HTR-8/SVneo (cell line): Measurements from ENCODE around the gene BLID.

Source experiments
- DNase-seq: peaks from one replicate; pipeline ENCODE4 v3.0.0; 2011; ENCODE audit warnings: low spot score, mixed read lengths; ENCODE audit not compliant: insufficient read length
- FAIRE-seq: peaks from 2 replicates; lab custom pipeline; 2011; peaks lifted over from hg19 to GRCh38; lab: Jason Lieb, UNC

Gene BLID, protein sequence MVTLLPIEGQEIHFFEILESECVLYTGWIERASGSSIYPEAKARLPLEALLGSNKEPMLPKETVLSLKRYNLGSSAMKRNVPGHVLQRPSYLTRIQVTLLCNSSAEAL

DNA sequence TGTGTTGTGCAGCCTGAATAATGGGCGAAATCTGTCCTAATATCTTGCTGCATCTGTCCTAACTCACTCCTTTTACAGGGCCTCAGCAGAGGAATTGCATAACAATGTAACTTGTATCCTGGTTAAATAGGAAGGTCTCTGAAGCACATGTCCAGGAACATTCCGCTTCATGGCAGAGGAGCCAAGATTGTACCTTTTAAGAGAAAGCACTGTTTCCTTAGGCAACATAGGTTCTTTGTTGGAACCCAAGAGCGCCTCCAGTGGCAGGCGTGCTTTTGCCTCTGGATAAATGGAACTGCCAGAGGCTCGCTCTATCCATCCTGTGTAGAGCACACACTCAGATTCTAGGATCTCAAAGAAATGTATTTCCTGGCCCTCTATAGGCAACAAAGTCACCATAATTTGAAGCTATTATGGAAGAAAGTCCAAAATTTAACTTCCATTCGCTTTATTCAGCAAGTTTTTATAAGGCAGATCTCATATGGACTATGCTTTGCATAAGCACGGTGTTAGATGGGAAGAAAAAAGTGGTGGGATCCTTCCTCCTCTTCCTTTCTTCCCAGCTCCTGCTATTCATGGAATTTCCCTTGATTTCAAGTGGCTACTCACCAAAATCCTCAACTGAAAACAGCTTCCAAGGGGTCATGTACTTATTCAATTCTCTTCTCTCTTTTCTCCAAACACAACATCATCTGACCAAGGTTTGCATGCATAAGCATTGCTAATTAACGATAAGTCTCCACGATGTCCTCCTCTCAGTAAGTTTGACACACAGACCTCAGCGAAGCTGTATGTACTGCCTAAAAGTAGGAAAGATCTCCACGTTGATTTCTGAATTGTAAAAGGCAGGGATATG lies at the start of gene BLID:
TSS of gene BLID (minus strand) at position 692 of the 856 bp plus-strand sequence. CDS start at position 399, 293 bp downstream.
- DNase-seq: no peak
- FAIRE-seq: peak; percentile 28

DNA sequence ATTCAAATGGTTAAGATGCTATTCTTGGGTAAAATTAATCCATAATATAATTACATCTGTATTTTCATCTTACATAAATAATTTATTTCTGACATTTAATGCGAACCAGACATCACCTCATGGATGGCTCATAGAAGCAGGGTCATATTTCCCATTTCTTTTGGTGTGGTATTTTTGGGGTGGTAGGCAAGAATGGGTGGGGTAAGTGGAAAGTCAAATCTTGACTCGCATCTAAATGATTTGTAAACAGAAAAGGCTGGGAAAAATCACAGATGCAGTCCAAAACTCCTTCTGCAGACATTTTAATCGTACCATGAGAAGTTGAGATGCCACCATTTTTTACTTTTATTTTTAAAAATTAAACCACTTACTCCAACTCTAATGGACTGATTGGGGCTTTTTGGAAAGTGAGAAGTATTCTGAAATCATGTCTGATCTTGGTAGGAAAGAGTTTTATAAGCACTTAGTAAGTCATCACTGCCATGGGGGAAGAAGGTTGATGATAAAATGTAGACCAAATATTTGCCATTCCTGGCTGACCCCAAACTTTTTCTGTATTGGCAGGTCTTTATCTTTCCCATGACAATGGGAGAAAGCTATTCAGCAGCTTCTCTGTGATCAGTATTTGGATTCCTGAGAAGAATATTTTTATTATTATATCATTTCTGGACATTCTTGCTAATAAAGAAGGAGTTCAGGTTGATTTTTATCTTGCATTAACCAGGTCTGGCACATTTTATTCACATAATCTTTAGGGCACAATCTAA lies 47.2 kb upstream of the BLID start:
- DNase-seq: no peak
- FAIRE-seq: no peak

DNA sequence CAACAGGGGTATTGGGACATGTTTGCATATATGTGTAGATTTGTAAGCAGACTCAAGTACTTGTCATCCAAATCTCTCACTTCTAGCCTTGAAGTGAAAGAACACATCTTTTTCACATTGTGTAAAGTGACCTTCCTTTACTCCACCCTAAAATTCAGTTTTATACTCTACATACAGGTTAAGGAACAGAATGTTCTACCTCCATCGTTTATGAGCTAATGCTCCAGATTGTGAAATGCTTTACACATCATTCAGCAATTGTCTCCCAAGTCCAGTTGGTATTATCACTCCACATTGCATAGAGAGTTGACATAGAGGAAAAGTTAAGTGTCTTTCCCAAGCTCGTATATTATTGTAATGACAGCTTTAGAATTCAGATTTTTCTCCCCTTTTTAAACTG lies 46.1 kb upstream of the BLID start:
- FAIRE-seq: peak; percentile 68
- no peak for DNase-seq

DNA sequence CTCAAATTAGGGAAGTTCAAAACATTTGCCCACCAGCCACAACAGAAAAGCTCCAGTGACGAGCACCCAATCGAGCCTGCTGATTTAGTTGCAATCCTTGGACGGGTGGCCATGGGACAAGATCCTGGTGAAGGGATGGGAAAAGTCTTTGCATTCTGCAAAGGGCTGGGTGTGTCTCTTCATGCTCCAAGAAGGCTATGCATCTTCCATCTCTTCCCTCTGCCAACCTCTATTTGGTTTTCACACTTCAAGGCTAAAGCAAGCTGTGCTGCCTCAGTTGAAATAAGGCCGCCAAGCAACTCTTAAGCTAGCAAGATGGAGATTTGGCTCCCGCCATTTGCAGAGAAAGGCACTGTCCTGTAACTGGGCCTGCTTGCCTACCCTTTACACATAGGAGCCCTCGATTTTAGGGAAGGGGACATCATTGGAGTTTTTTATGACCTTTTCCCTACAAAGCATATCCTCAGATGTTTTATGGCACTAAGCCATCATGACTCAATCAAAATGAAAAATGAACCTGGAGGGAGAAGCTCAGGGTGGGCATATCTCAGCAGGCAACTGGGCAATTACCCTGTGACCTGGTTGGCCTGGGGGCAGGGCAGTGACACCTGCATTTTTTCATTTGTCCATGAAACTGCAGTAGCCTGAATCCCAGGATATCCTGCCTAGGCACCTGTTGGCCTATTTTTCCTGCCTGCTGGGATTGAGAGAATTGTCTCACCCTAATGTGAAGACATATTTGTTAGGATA lies 45.0 kb upstream of the BLID start:
- FAIRE-seq (no peak), DNase-seq (no peak)

DNA sequence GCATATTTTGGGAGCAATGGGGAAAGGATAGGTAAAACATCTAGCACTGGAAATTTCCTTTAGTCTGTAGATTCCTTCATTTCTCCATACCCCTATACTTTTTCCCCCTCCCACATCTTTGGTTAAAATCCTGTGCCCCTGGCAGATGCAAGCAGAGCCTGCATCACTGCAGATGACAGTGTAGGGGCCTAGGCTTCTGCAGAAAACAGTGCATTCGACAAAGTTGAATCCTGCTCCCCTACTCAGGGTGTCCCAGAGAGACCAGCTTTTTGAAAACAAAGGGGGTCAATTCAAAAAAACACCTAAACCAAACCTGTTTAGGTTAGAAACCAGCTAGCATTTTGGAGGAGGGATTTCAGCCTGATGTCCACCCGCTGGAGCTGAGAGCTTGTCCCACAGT lies 43.8 kb upstream of the BLID start:
- DNase-seq (no peak), FAIRE-seq (no peak)

DNA sequence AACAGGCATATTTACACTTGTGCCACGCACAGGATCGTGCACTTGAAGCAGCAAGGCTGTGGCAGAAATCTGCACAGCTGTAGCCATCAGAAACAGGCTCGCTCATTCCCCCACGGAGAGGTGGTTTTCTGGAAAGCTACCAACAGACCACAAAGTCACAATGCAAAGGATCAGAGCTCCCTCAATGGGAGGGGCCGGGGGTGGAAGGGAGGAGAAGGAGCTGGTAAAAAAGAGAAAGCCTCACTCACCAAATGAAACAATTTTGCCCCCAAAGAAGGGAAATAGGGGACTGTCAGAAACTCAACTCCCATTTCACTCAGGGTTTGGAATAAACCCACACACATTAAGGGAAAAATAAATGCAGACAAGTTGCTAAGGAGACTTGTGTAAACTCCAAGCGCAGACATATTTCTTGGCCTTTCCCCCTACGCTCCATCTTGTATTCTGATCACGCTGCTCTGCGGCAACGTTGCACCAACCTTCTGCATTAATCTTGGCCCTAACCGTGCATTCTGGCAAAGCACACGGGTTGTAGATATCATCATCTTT lies 43.2 kb upstream of the BLID start:
- FAIRE-seq (peak; percentile 71), DNase-seq (no peak)

DNA sequence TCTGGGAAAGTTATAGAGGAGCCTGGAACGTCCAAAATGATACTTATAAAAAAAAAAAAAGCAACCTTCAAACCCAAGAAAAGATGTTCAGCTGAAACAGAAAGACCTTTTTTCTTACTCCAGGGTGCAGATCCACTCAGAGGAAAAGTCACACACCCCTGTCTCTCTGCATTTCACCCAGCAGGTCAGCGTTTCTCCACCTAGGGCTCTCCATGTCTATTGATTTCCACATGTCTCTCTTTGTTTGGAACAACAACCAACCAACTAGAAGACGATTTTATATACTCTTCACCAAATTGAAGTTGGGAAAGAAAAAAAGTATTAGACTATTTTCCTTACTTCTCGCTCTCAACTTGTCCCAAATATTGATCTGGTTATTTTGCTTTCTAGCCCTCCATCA lies 42.2 kb upstream of the BLID start:
- FAIRE-seq: no peak
- no peak for DNase-seq

DNA sequence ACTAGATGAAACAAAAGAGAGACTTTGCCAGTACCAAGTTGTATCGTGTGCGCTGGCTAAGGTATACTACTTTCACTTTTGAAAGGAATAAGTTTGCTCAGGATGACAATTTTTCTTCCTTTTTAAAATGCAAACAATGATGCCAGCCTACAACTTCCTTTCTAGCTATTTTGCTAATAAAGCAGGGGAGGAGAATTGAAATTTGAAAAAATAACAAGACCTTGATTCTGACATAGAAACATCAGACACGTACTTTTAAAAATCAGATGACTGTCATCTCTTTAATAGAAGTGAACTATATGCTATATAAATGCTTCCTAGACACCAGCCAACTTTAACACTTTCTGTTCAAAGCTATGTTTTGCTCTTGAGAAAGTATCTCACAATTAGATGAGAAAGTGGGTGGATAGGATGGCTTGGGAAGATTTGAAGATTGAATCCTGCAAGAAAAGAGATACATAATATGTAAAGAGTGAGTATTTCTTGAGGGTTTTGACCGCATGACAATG lies 41.7 kb upstream of the BLID start:
- no peak for FAIRE-seq

DNA sequence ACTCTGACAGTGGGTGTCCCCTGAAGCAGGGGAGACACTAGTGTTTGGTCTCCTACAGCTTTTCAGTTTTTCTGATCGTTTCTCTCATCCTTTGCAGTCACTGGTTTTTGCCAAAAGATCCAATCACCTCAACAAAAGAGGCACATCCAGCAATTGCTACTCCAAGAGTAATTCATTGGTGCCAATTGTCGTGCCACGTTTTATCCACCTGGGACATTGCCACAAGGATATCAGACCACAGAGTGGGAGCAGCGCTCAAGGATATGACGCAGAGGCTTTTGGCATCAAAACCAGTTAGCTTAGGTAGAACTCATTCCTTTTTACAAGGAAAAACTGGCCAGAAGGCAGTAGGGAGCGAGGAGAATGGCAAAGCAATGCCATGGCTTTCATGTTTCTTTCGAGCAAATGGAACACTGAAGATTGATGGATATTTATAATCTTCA lies 40.9 kb upstream of the BLID start:
- FAIRE-seq (peak; percentile 59), DNase-seq (no peak)

More for the DNA sequence above, 41.7 kb upstream of the BLID start:
- DNase-seq: no peak

DNA sequence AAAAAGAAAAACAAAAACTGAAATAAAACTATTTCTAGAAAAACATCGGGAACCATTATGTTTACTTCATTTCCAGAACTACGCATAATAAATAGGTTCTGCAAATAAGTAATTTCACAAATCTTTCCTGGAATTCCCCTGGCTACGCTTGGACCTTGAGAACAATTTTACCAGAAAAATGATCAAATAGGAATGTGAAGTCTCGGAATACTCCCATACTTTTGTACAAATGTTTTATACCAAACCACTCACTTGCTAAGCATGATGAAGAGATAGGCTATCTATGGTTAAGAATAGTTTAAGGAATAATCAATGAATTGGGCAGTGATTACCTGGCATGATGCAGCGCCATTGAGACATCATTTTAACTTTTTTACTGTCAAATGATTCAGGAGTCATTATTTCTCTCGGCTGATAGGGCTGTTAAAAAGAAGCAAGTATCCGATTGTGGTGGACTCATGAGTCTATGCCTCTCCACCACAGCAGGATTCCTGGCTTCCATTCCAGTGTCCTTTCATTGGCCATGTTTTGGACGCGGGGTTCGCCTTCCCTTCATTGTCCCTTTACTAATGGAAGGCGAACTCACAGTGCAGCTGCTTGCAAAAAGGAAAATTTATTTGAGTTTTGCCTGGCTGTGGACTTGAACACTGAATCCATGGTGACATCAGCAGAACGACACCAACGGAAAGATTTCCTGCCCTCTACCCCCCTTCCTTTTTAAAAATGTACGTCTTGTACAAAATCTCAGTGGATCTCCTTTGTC lies 39.9 kb upstream of the BLID start:
- peak; percentile 44 for FAIRE-seq
- DNase-seq: no peak

DNA sequence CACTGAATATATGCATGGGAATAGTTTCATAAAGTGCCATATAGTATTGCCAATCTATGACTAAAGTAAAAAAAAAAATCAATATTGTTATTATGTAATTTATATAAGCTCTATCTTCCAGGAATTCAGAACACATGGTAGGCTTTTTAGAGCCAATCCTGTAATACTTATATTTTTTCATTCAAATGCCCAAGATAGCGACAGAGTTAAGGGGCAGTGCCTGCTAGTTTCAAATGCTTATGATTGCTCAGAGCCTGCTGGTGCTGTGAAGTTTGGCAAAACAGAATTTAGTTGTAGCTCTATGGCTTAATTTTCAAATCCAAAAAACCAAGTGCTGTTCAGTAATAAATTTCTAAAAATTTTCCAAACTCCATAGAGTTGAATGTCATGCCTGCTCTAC lies 39.0 kb upstream of the BLID start:
- DNase-seq (no peak), FAIRE-seq (no peak)

DNA sequence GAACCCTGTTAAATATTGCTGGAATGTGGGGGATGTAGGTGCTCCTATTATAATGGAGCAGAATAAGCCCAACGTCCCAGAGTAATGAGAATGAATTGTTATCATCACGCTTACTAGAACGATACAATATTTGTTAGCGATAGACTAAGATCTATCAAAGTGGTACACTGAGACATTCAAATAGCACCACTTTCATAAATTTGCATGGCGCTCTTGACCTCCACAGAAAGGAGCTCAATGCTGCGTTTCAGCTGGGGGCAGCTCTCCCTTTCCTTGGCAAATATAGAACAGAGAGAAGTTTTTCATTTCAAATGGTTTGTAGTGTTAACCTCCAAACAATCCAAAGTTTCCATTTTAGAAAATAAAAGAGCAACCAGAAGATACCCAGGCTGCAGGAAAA lies 38.2 kb upstream of the BLID start:
- FAIRE-seq: peak; percentile 69

DNA sequence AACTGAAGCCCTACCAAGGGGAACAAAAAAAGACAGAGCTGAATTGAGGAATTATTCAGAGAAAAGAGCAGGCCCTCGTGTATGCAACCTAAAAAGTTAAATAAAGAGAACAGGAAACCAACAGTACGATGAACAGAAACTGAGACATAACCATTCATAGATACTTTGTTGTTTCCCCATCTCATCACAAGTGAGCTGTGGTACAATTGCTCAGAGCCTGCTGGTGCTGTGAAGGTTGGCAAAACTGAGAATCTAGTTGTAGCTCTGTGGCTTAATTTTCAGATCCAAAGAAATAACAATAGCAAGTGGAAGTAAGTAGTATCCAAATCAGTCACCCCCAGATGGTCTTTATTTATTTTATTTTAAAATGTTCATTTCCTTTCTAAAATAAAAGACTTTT lies 37.7 kb upstream of the BLID start:
- no peak for DNase-seq
- no peak for FAIRE-seq

More for the DNA sequence above, 38.2 kb upstream of the BLID start:
- DNase-seq: no peak

DNA sequence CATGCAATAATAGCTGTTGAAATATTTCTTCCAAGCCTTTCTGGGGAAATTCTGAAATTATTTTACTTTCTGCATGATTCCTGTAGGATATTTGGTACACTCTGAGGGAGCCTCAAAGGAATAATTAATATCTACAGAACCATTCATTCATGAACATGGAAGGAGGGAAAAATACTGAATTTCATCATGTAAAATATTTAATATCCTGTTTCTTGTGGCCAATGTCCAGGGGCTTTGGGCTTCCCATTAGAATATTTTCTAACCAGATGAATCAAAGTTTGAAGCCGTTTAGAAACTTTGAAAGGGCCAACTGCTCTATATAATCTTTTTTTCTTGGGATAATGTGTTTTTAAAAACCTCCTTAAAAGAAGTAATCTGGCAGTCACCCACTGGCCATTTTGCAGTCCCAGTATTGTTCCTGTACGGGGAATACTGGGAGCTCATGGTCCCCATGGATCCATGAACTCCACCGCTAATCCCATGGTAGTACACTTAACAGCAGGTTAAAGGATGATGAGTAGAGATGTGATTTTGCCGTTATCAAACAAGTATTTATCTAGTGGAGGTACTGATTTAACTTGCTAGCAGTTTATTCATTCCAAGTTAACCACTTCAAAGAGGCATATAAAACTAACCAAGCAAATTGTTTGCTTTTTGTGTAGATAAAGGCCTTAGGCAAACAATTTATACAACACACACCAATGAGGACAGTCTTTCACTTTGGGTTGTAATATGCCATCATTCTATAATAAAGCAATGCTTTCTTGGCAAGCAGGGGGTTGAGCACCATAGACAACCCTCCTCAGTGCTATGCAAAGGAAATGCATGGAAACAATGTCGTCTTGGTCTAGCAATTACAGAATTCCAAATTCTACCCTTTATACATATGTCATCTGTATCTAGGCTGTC lies 34.5 kb upstream of the BLID start:
- DNase-seq (no peak), FAIRE-seq (peak; percentile 77)

DNA sequence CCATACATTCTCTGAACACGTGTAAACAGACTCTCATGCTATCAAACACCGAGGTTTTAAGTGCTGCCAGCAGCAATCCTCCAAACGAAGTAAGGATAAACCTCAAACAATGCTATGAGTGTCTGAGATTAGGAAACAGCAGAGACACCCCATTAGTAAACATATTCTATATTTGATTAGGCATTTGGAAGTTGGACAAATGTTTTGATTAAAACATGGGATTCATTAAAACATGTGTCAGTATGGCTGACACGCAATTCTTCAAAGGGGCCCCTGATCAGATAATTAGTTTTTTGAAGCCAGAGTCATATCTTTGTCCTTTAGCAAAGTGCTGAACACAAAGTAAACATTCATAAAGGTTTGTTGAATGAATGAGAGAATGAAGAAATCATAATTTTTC lies 33.2 kb upstream of the BLID start:
- FAIRE-seq (no peak), DNase-seq (no peak)

DNA sequence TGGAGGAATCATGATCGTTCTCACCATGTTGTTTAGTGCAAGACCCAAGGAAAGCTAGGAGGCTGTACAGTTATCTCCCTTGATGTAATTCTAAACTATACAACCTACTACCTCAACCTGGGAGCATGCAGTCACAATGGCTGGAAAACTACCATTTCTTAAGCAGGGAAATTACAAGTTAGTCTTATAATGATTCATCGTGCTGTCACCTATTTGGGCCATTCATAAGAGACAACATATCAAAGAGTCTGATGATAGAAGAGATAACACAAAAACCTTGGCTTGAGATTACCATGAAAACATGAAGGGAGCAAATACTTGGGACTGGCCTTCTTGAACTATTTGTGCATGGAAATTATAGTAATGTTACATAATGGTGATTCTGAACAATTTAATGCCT lies 30.5 kb upstream of the BLID start:
- DNase-seq (no peak), FAIRE-seq (peak; percentile 20)

DNA sequence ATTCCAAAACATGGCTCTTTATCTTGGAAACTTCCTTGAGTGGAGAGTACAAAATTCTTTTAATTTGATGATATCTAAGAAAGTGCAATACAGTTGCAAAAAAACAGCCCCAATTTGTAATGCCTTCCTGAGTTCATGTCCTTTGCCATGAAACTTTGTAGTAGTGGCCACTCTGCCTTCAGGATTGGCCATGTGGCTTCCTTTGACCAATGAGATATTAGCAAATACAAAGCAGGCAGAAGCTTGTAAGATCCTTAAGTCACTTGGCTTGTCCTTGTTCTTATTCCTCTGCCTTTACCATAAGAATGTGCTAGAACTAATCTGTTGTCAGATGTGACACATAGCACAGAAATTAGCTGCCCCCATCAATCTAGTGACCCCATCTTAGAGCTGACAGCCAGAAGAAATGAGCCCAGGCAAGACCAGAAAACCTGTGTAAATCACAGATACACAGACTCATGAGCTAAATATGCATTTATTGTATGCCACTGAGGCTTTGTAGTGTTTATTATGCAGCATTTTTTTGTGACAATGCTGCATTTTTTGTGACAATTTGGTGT lies 29.8 kb upstream of the BLID start:
- DNase-seq (no peak), FAIRE-seq (peak; percentile 26)

DNA sequence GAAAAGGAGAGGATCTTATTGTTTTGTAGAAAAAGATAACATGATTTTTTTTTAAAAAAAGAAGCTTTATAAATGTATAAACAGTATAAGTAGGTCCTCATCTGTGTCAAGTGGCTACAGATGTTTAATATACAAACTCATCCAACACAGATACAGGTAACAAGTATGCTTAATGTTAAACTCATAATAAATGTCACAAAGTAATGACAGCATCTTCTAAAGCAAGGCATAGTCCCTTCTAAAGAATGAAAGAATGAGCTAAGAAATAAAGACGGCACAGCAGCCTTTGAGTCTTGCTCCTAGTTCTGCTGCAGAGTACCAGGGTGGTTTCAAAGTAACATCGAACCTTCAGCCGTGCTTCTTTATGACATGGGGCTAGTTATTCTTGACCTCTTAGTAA lies 28.7 kb upstream of the BLID start:
- peak; percentile 31 for FAIRE-seq
- no peak for DNase-seq
